NCI-H2029 treated with DMSO at 0.1 percent for 48 hours (cell line): Measurements from ENCODE around the gene KDM2A.

Experiments
- DNase-seq: peaks from one replicate; lab custom pipeline; 2025; lab: John Stamatoyannopoulos, UW

The KDM2A gene

GRCh38 chr11:67301313-67301921, 182.4 kb downstream of the KDM2A start:
- DNase-seq: no peak

GRCh38 chr11:67301951-67302516, 183.0 kb downstream of the KDM2A start:
- no peak for DNase-seq

GRCh38 chr11:67302571-67303131, 183.6 kb downstream of the KDM2A start:
- DNase-seq: no peak

- DNase-seq: peak; percentile 20
Measured at GRCh38 chr11:67303132-67303834, 184.2 kb downstream of the KDM2A start, which contains the start of gene SSH3. TSS of gene SSH3 (plus strand) at chr11:67303530. CDS start at chr11:67303626, 96 bp downstream.

GRCh38 chr11:67303835-67304411, 184.9 kb downstream of the KDM2A start:
- no peak for DNase-seq

GRCh38 chr11:67304511-67305113, 185.5 kb downstream of the KDM2A start:
- DNase-seq: no peak

- no peak for DNase-seq
Measured at GRCh38 chr11:67306769-67307544, 187.9 kb downstream of the KDM2A start.

GRCh38 chr11:67307545-67308001, 188.5 kb downstream of the KDM2A start:
- DNase-seq: no peak
